ENCODE data around the gene MSH2. TPM values are rescaled to one million over a fixed set of nuclear protein-coding genes. Genes with fewer than 3 reads are reported as not detected.
"Not testable (repeated sequence)": the region's sequence is repeated elsewhere in the genome, so short reads cannot be mapped to it uniquely, and the experiment has no call there.

The MSH2 gene
- total and polyA plus RNA-seq, 2 experiments from 2014 or later, result 20.8 to 27.7 TPM

- H2AFZ ChIP-seq, result no peak overlapping the region
Observed at GRCh38 chr2:47499621-47500309, 96.8 kb downstream of the MSH2 start.

GRCh38 chr2:47501374-47502200 is 98.6 kb downstream of the MSH2 start:
- Histone ChIP-seq H3K79me2 (no peaks in the 10 kb centered on the region), H3K9me3 (ENCODE audit: low read depth) (no peaks in the 10 kb centered on the region), H3K4me1 (ENCODE audit: insufficient read depth) (no peaks in the 10 kb centered on the region), H3K4me2 (no peak overlapping the region), H2AFZ (no peak overlapping the region), H3K36me3 (replicated peaks; ENCODE audit: insufficient read depth, low read depth) (no peaks in the 10 kb centered on the region), H4K20me1 (ENCODE audit: insufficient read depth, poor library complexity, severe bottlenecking) (no peaks in the 10 kb centered on the region), H3K4me3 (no peak overlapping the region), H3K27me3 (no peaks in the 10 kb centered on the region), H3K27ac (no peak overlapping the region), H3K9me2 (replicated peaks; ENCODE audit: insufficient read depth) (no peaks in the 10 kb centered on the region)
- DNase-seq (ENCODE audit: low spot score), result no peak
- 80% methylated on average over 3 of the region's 3 CpGs for WGBS (ENCODE audit: low lambda C conversion rate, missing lambda C conversion rate)
- TF ChIP-seq CTCF (IDR thresholded peaks at IDR 0.05; ENCODE audit: poor library complexity), result no peak
- TF ChIP-seq EZH2phosphoT487 (IDR thresholded peaks at IDR 0.05; ENCODE audit: low read depth, severe bottlenecking, unreplicated experiment), result no peak
- no peak for TF ChIP-seq EZH2 (IDR thresholded peaks at IDR 0.05; ENCODE audit: borderline replicate concordance)

More at GRCh38 chr2:47499621-47500309, 96.8 kb downstream of the MSH2 start:
- DNase-seq (ENCODE audit: low spot score), result no peak
- Histone ChIP-seq H4K20me1 (ENCODE audit: insufficient read depth, poor library complexity, severe bottlenecking) (no peaks in the 10 kb centered on the region), H3K79me2 (no peaks in the 10 kb centered on the region), H3K36me3 (replicated peaks; ENCODE audit: insufficient read depth, low read depth) (no peaks in the 10 kb centered on the region), H3K4me2 (no peak overlapping the region), H3K9me3 (ENCODE audit: low read depth) (no peaks in the 10 kb centered on the region), H3K4me3 (no peak overlapping the region), H3K27me3 (no peaks in the 10 kb centered on the region), H3K9me2 (replicated peaks; ENCODE audit: insufficient read depth) (no peaks in the 10 kb centered on the region), H3K4me1 (ENCODE audit: insufficient read depth) (no peaks in the 10 kb centered on the region), H3K27ac (no peak overlapping the region)
- TF ChIP-seq EZH2phosphoT487 (IDR thresholded peaks at IDR 0.05; ENCODE audit: low read depth, severe bottlenecking, unreplicated experiment), result no peak
- no peak for TF ChIP-seq CTCF (IDR thresholded peaks at IDR 0.05; ENCODE audit: poor library complexity)
- no peak for TF ChIP-seq EZH2 (IDR thresholded peaks at IDR 0.05; ENCODE audit: borderline replicate concordance)
- 95% methylated on average over 7 of the region's 7 CpGs for WGBS (ENCODE audit: low lambda C conversion rate, missing lambda C conversion rate)

- H3K4me2 ChIP-seq; H2AFZ ChIP-seq; H3K9me3 ChIP-seq (ENCODE audit: low read depth); H4K20me1 ChIP-seq (ENCODE audit: insufficient read depth, poor library complexity, severe bottlenecking); H3K9me2 ChIP-seq (replicated peaks; ENCODE audit: insufficient read depth); H3K27me3 ChIP-seq; H3K79me2 ChIP-seq; H3K4me1 ChIP-seq (ENCODE audit: insufficient read depth); DNase-seq (ENCODE audit: low spot score); H3K4me3 ChIP-seq; H3K36me3 ChIP-seq (replicated peaks; ENCODE audit: insufficient read depth, low read depth); H3K27ac ChIP-seq: not testable (repeated sequence)
- WGBS (ENCODE audit: low lambda C conversion rate, missing lambda C conversion rate), result 79% methylated on average over 2 of the region's 2 CpGs
Observed at GRCh38 chr2:47502498-47502897, 99.5 kb downstream of the MSH2 start.

- no peaks in the 10 kb centered on the region for H3K9me2 ChIP-seq (replicated peaks; ENCODE audit: insufficient read depth)
- WGBS (ENCODE audit: low lambda C conversion rate, missing lambda C conversion rate), result 91% methylated on average over 8 of the region's 8 CpGs
- no peaks in the 10 kb centered on the region for H4K20me1 ChIP-seq (ENCODE audit: insufficient read depth, poor library complexity, severe bottlenecking)
- no peak overlapping the region for H3K4me2 ChIP-seq
- TF ChIP-seq EZH2phosphoT487 (IDR thresholded peaks at IDR 0.05; ENCODE audit: low read depth, severe bottlenecking, unreplicated experiment), result no peak
- no peaks in the 10 kb centered on the region for H3K36me3 ChIP-seq (replicated peaks; ENCODE audit: insufficient read depth, low read depth)
- no peak overlapping the region for H3K4me3 ChIP-seq
- no peaks in the 10 kb centered on the region for H3K9me3 ChIP-seq (ENCODE audit: low read depth)
- DNase-seq (ENCODE audit: low spot score), result no peak
- H2AFZ ChIP-seq, result no peak overlapping the region
- H3K79me2 ChIP-seq, result no peaks in the 10 kb centered on the region
- no peak overlapping the region for H3K27ac ChIP-seq
- no peaks in the 10 kb centered on the region for H3K4me1 ChIP-seq (ENCODE audit: insufficient read depth)
- no peaks in the 10 kb centered on the region for H3K27me3 ChIP-seq
Observed at GRCh38 chr2:47503481-47504070, 100.6 kb downstream of the MSH2 start.
